HG03139 (cell line): ENCODE measurements around the gene SLC1A5.

ENCODE experiments used
- ATAC-seq: cut with Tn5 transposase; IDR thresholded peaks from one replicate; pipeline ENCODE4 v1.9.1; 2021; ENCODE audit not compliant: unreplicated experiment

SLC1A5 gene

DNA sequence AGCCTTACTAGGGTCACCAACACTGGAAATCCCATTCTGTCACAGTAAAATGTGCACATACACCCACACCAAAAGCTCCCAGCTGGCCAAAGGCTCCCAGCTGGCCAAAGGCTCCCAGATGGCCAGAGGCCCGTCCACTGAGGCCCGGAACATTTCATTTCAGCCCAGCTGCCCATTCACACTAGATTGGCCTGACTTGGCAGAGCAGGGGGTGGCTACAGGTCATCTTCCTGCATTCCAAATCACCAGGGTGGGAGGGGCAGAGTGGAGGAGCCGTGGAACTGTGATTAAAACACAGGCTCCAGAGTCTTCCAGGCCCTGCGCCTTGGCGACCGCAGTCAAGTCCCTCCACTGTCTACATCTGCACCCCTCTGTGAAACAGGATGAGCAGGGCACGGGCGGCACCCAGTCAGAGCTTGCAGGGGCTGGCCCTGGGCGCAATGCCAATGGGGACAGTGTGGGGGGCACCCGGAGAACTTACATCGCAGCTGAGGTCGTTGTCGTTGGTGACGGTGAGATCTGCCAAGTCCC lies 61.4 kb downstream of the SLC1A5 start:
- ATAC-seq, result no peak

DNA sequence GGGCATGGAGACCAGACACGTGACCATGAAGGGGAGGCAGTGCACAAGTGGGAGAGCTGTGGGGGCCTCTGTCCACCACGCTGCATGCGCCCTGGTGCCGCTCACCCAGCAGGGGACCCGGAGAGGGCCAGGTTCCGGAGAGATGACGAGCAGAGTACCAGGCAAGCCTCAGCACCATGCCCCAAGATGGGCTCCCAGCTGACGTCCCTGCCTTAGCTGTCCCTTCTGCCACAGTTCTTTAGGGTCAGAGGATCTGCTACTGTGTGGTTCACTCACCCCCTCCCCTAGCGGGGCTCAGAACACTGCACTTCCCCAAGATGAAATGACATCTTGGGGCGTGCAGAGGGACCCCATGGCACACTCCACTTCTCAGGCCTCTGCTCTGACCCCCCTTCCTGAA lies 61.8 kb downstream of the SLC1A5 start:
- ATAC-seq, result no peak

DNA sequence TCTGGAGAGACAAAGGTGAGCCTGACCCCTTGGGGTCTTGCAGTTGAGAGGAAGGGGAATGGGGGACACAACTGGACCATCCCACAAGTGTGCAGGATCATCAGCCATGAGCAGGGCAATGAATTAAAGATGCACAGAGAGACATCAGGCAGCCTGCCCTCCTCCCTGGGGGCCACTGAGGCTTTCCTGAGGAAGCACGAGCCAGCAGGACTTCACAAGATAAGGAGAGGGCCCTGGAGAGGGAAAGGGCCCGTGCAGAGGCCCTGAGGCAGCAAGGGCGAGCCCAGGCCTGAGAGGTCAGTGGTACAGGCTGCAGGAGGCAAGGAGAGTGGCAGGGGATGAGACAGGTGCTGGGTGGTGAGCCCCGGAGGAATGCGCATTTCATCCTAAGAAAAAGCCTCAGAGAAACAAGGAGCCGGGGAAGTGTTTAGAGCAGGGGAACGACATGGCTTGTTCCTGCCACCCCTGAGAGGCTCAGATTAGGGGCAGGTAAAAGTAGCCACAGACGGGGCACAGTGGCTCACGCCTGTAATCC lies 62.5 kb downstream of the SLC1A5 start:
- no peak for ATAC-seq

DNA sequence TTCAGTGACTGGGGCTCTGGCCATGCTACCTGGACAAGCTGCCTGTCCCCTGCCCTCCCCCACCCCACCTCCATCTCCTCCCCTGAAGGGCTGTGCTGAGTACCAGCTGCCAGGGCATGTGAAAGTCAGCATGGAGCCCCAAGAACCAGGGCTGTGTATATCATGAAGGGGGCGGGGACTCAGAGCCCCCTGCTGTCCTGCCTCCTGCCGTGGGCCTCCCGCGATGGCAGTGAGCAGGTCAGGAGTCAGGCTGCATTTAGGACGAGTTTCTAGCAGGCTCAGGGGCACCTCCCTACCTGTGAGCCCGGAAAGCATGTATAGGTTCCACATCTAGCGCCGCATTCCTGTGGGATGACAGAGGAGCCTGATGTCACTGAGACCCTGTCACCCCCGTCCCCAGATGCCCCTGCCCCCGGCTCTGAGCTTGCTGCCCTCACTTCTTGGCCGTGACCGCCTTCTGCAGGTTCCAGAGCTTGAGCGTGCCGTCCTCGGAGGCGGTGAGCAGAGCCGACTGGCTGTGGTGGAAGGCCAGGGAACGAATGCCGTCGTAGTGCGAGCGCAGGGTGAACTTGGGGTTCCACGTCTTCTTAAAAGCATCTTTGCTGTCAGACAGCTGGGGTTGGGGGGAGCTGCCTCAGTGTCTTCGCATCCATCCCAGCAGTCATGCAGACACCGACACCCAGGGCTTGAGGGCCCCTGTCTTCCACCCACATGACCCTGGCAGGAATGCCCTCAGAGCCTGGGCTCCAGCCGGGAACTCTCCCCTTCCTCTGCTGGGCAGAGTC lies 63.2 kb downstream of the SLC1A5 start:
- no peak for ATAC-seq
